LNCAP (cell line): ENCODE measurements around the gene SLC39A10.

Source experiments
- CTCF ChIP-seq: fragments of 450-650 bp; IDR thresholded peaks from 2 replicates; pipeline ENCODE4 v1.5.1; 2017; ENCODE audit warnings: mild to moderate bottlenecking

SLC39A10 gene

GRCh38 chr2:195696012-195696411 is 39.0 kb downstream of the SLC39A10 start:
- no peak for TF ChIP-seq CTCF

- TF ChIP-seq CTCF = no peak
Measured at GRCh38 chr2:195697681-195698220, 40.7 kb downstream of the SLC39A10 start.

- TF ChIP-seq CTCF = no peak
Measured at GRCh38 chr2:195700480-195700879, 43.5 kb downstream of the SLC39A10 start.

- no peak for TF ChIP-seq CTCF
Measured at GRCh38 chr2:195706161-195706900, 49.3 kb downstream of the SLC39A10 start.

GRCh38 chr2:195709901-195710806 is 53.1 kb downstream of the SLC39A10 start:
- no peak for TF ChIP-seq CTCF

- no peak for TF ChIP-seq CTCF
Measured at GRCh38 chr2:195711478-195711877, 54.5 kb downstream of the SLC39A10 start.

GRCh38 chr2:195716466-195716865 is 59.4 kb downstream of the SLC39A10 start:
- TF ChIP-seq CTCF = no peak
